Transverse colon (tissue), 4 donors: ENCODE results near the gene DNAJB6.
A peak's percentile ranks its signal among the peaks of the same experiment; 100 is the strongest.

Source experiments
- CTCF ChIP-seq, 5 experiments: fragments of 200-600 bp in 3 of 5; fragments of 450-650 bp in 2 of 5; sonication (generic) in 3 of 5; IDR thresholded peaks; 1 replicate in 2 of 5; 2 replicates in 3 of 5; pipeline ENCODE4 v1.5.1; 2016 to 2017; ENCODE audit warnings: antibody characterized with exemption in 5 of 5, inconsistent platforms in 3 of 5, mild to moderate bottlenecking in 2 of 5, moderate library complexity in 1 of 5
- EP300 ChIP-seq: sonication (generic); formaldehyde crosslinking; IDR thresholded peaks from one replicate; pipeline ENCODE4 v1.6.1; 2017; ENCODE audit warnings: antibody characterized with exemption, low read depth
- POLR2A ChIP-seq: fragments of 450-650 bp; IDR thresholded peaks from one replicate; pipeline ENCODE4 v1.6.1; 2016; ENCODE audit warnings: antibody characterized with exemption, mild to moderate bottlenecking, moderate library complexity
- POLR2AphosphoS5 ChIP-seq, 3 donors: sonication (generic); formaldehyde crosslinking; IDR thresholded peaks; one replicate each; pipeline ENCODE4 v1.6.1; 2016; ENCODE audit warnings: antibody characterized with exemption in 3 of 3

- TF ChIP-seq CTCF (IDR thresholded peaks at IDR 0.05), result peak; percentile 55 to 74 (median 72)
- TF ChIP-seq POLR2AphosphoS5 (IDR thresholded peaks at IDR 0.05), result no peak
- no peak for TF ChIP-seq POLR2A
- no peak for TF ChIP-seq EP300
These were observed 96.3 kb downstream of the DNAJB6 start for GRCh38 chr7:157432957-157433576.
